Upper lobe of left lung (tissue), 4 donors: ENCODE results near the gene ATP9A.

Experiments used
- POLR2A ChIP-seq, 4 donors: fragments of 450-650 bp; IDR thresholded peaks; one replicate each; pipeline ENCODE4 v1.5.1; 2016 to 2017; ENCODE audit warnings: antibody characterized with exemption in 4 of 4, mild to moderate bottlenecking in 2 of 4
- POLR2AphosphoS5 ChIP-seq, 2 donors: sonication (generic); formaldehyde crosslinking; IDR thresholded peaks; one replicate each; pipeline ENCODE4 v1.5.1; 2017; ENCODE audit warnings: antibody characterized with exemption in 2 of 2

- TF ChIP-seq POLR2AphosphoS5 (IDR thresholded peaks at IDR 0.05) = no peak
- TF ChIP-seq POLR2A (IDR thresholded peaks at IDR 0.05) = no peak
These were observed 113.7 kb downstream of the ATP9A start for GRCh38 chr20:51654495-51654894.
